Large intestine (tissue), 3 donors: Measurements from ENCODE around the gene MLLT3. TPM values are rescaled to one million over a fixed set of nuclear protein-coding genes. Genes with fewer than 3 reads are reported as not detected.

ENCODE experiments used
- DNase-seq, 2 donors: peaks; one replicate each; pipeline versions ENCODE4 v3.0.0 to v3.0.0-alpha.2; 2013
- H3K27ac ChIP-seq: one replicate; pipeline ENCODE4 v1.5.1; 2013; ENCODE audit warnings: low read length
- H3K27me3 ChIP-seq: 2 replicates; pipeline ENCODE4 v1.6.1; 2013; ENCODE audit warnings: low read length; ENCODE audit not compliant: control insufficient read depth, insufficient read depth
- H3K36me3 ChIP-seq: 2 replicates; pipeline ENCODE4 v1.6.1; 2013; ENCODE audit warnings: low read length; ENCODE audit not compliant: control insufficient read depth, insufficient read depth
- H3K4me1 ChIP-seq: one replicate; pipeline ENCODE4 v1.6.1; 2013; ENCODE audit warnings: low read length; ENCODE audit not compliant: control insufficient read depth, insufficient read depth
- H3K4me3 ChIP-seq: one replicate; pipeline ENCODE4 v1.5.1; 2013; ENCODE audit warnings: low read length
- H3K9me3 ChIP-seq: one replicate; pipeline ENCODE4 v1.6.1; 2013; ENCODE audit warnings: mild to moderate bottlenecking, low read depth, low read length, moderate library complexity; ENCODE audit not compliant: control insufficient read depth
- WGBS: methylation state at CpG from one replicate; pipeline ENCODE4 v1.1.5; 2013; ENCODE audit warnings: low lambda C conversion rate; ENCODE audit not compliant: insufficient coverage; 5-methylcytosine and 5-hydroxymethylcytosine counted together
- polyA plus RNA-seq: library from polyadenylated mRNA; unstranded; fragments of 120-200 nt; gene quantifications from one replicate; pipeline ENCODE4 v1.2.1, GENCODE V29; 2013

Gene MLLT3
- polyA plus RNA-seq, 1 donor = 25.0 TPM

- no CpG with 5 or more reads among the region's 2 CpGs for WGBS
- no peak overlapping the region for H3K27ac ChIP-seq
Observed at GRCh38 chr9:20357037-20357432, 265.3 kb downstream of the MLLT3 start.

GRCh38 chr9:20356403-20357036 is 265.8 kb downstream of the MLLT3 start:
- Histone ChIP-seq H3K4me1 (peaks cover 14% of the 10 kb centered on the region), H3K27me3 (no peaks in the 10 kb centered on the region), H3K27ac (no peak overlapping the region), H3K4me3 (peak overlapping the region; percentile 8), H3K9me3 (no peaks in the 10 kb centered on the region), H3K36me3 (peaks cover 19% of the 10 kb centered on the region)
- peak; percentile 65 to 76 for DNase-seq
- no CpG with 5 or more reads among the region's 10 CpGs for WGBS

More at GRCh38 chr9:20357037-20357432, 265.3 kb downstream of the MLLT3 start:
- no peak overlapping the region for H3K4me3 ChIP-seq
- H3K36me3 ChIP-seq = peaks cover 15% of the 10 kb centered on the region
- peak in 1 of 2 donors; percentile 57 for DNase-seq
- H3K9me3 ChIP-seq = no peaks in the 10 kb centered on the region
- H3K4me1 ChIP-seq = peaks cover 14% of the 10 kb centered on the region
- H3K27me3 ChIP-seq = no peaks in the 10 kb centered on the region

- H3K4me1 ChIP-seq = peaks cover 14% of the 10 kb centered on the region
- no peak for DNase-seq
- no peaks in the 10 kb centered on the region for H3K27me3 ChIP-seq
- H3K9me3 ChIP-seq = no peaks in the 10 kb centered on the region
- peaks cover 15% of the 10 kb centered on the region for H3K36me3 ChIP-seq
- no peak overlapping the region for H3K27ac ChIP-seq
- H3K4me3 ChIP-seq = no peak overlapping the region
- no CpG with 5 or more reads among the region's 2 CpGs for WGBS
Observed at GRCh38 chr9:20355022-20355421, 267.3 kb downstream of the MLLT3 start.

GRCh38 chr9:20353931-20354652 is 268.2 kb downstream of the MLLT3 start:
- Histone ChIP-seq H3K27me3 (no peaks in the 10 kb centered on the region), H3K4me1 (peaks cover 14% of the 10 kb centered on the region), H3K36me3 (peaks cover 15% of the 10 kb centered on the region), H3K4me3 (no peak overlapping the region), H3K9me3 (no peaks in the 10 kb centered on the region), H3K27ac (no peak overlapping the region)
- WGBS = 0% methylated on average over 1 of the region's 5 CpGs
- no peak for DNase-seq

- Histone ChIP-seq H3K4me3 (no peak overlapping the region), H3K27me3 (no peaks in the 10 kb centered on the region), H3K36me3 (peaks cover 15% of the 10 kb centered on the region), H3K9me3 (no peaks in the 10 kb centered on the region), H3K4me1 (peaks cover 14% of the 10 kb centered on the region), H3K27ac (no peak overlapping the region)
- DNase-seq = no peak
- no CpG with 5 or more reads among the region's 1 CpG for WGBS
Observed at GRCh38 chr9:20353524-20353923, 268.8 kb downstream of the MLLT3 start.

- WGBS = 80% methylated on average over 1 of the region's 2 CpGs
Observed at GRCh38 chr9:20352591-20352990, 269.7 kb downstream of the MLLT3 start.

GRCh38 chr9:20351715-20352114 is 270.6 kb downstream of the MLLT3 start:
- DNase-seq = no peak
- no CpG with 5 or more reads among the region's 5 CpGs for whole genome bisulfite sequencing
- H3K27ac ChIP-seq = no peak overlapping the region
- H3K4me3 ChIP-seq = no peak overlapping the region
- H3K36me3 ChIP-seq = peaks cover 18% of the 10 kb centered on the region
- H3K27me3 ChIP-seq = no peaks in the 10 kb centered on the region
- peaks cover 4% of the 10 kb centered on the region for H3K4me1 ChIP-seq
- no peaks in the 10 kb centered on the region for H3K9me3 ChIP-seq

More at GRCh38 chr9:20352591-20352990, 269.7 kb downstream of the MLLT3 start:
- peaks cover 18% of the 10 kb centered on the region for H3K36me3 ChIP-seq
- DNase-seq = no peak
- no peaks in the 10 kb centered on the region for H3K9me3 ChIP-seq
- H3K4me3 ChIP-seq = no peak overlapping the region
- no peaks in the 10 kb centered on the region for H3K27me3 ChIP-seq
- peaks cover 13% of the 10 kb centered on the region for H3K4me1 ChIP-seq
- H3K27ac ChIP-seq = no peak overlapping the region

GRCh38 chr9:20349568-20349967 is 272.7 kb downstream of the MLLT3 start:
- DNase-seq = no peak
- peaks cover 25% of the 10 kb centered on the region for H3K36me3 ChIP-seq
- H3K27me3 ChIP-seq = no peaks in the 10 kb centered on the region
- WGBS = 97% methylated on average over 3 of the region's 6 CpGs
- H3K27ac ChIP-seq = no peak overlapping the region
- H3K4me3 ChIP-seq = no peak overlapping the region
- H3K9me3 ChIP-seq = no peaks in the 10 kb centered on the region
- no peaks in the 10 kb centered on the region for H3K4me1 ChIP-seq

- 90% methylated on average over 2 of the region's 2 CpGs for WGBS
- no peak overlapping the region for H3K4me3 ChIP-seq
- H3K27ac ChIP-seq = no peak overlapping the region
- no peaks in the 10 kb centered on the region for H3K9me3 ChIP-seq
- H3K27me3 ChIP-seq = no peaks in the 10 kb centered on the region
- peaks cover 9% of the 10 kb centered on the region for H3K36me3 ChIP-seq
- no peak for DNase-seq
- no peaks in the 10 kb centered on the region for H3K4me1 ChIP-seq
Observed at GRCh38 chr9:20343325-20343724, 279.0 kb downstream of the MLLT3 start.

GRCh38 chr9:20340511-20340861 is 281.8 kb downstream of the MLLT3 start:
- no peaks in the 10 kb centered on the region for H3K9me3 ChIP-seq
- H3K4me1 ChIP-seq = no peaks in the 10 kb centered on the region
- H3K4me3 ChIP-seq = no peak overlapping the region
- H3K27me3 ChIP-seq = no peaks in the 10 kb centered on the region
- no peak overlapping the region for H3K27ac ChIP-seq
- DNase-seq = no peak
- peaks cover 1% of the 10 kb centered on the region for H3K36me3 ChIP-seq
- no CpG with 5 or more reads among the region's 4 CpGs for WGBS
